ENCODE measurements around the gene EFCAB12. TPM values are rescaled to one million over a fixed set of nuclear protein-coding genes. Genes with fewer than 3 reads are reported as not detected.

Gene EFCAB12
- total and polyA plus RNA-seq, 2 of the 13 experiments (the other 11 are each of a cell fraction or from before 2014, with no cell fraction given) = 0.31 to 2.4 TPM

DNA sequence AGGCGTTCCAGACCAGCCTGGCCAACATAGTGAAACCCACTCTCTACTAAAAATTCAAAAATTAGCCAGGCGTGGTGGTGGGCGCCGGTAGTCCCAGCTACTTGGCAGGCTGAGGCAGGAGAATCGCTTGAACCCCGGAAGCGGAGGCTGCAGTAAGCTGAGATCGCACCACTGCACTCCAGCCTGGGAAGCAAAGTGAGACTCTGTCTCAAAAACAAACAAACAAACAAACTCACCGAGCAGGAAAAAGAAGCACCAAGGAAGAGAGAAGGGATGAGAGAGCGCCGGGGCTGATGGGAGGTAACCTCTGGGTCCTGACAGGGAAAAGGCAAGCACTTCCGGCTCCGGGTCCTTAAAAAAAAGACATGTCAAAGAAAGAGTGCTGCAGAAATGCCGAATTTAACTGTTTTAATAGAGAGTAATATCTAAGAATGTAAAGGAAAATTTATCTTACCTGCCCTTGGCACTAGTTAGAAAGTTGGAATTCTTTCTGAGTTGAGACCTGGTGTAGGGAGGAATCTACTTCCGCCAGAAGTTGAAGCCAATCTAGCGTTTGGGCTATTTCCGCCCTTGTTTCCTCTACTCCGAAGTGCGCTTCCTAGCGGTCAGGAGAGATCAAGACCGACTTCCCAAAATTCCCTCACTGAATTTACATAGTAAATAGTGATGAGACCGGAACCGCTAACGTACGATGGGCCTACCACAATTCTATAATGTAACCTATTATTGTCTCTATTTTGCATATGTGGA is 29.1 kb downstream of the EFCAB12 start (continued):
- TF ChIP-seq, protein P1, sequence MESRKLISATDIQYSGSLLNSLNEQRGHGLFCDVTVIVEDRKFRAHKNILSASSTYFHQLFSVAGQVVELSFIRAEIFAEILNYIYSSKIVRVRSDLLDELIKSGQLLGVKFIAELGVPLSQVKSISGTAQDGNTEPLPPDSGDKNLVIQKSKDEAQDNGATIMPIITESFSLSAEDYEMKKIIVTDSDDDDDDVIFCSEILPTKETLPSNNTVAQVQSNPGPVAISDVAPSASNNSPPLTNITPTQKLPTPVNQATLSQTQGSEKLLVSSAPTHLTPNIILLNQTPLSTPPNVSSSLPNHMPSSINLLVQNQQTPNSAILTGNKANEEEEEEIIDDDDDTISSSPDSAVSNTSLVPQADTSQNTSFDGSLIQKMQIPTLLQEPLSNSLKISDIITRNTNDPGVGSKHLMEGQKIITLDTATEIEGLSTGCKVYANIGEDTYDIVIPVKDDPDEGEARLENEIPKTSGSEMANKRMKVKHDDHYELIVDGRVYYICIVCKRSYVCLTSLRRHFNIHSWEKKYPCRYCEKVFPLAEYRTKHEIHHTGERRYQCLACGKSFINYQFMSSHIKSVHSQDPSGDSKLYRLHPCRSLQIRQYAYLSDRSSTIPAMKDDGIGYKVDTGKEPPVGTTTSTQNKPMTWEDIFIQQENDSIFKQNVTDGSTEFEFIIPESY (CRISPR knock-in tag; IDR thresholded peaks at IDR 0.05) = no peak
- TF ChIP-seq RCOR2 (CRISPR knock-in tag; IDR thresholded peaks at IDR 0.05) = no peak
- TF ChIP-seq, protein P2, sequence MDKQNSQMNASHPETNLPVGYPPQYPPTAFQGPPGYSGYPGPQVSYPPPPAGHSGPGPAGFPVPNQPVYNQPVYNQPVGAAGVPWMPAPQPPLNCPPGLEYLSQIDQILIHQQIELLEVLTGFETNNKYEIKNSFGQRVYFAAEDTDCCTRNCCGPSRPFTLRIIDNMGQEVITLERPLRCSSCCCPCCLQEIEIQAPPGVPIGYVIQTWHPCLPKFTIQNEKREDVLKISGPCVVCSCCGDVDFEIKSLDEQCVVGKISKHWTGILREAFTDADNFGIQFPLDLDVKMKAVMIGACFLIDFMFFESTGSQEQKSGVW (CRISPR knock-in tag; IDR thresholded peaks at IDR 0.05; ENCODE audit: borderline replicate concordance) = no peak
- peak; percentile 15; the same call in 1 of the 2 replicates for TF ChIP-seq SPEN (CRISPR knock-in tag; IDR thresholded peaks at IDR 0.05; ENCODE audit: low read depth)
- TF ChIP-seq PHF20 (CRISPR knock-in tag; IDR thresholded peaks at IDR 0.05) = peak; percentile 76
- no peak for TF ChIP-seq MYC (CRISPR knock-in tag; IDR thresholded peaks at IDR 0.05; ENCODE audit: borderline replicate concordance)
- no peak for TF ChIP-seq TBX3 (IDR thresholded peaks at IDR 0.05; ENCODE audit: borderline replicate concordance)
- no peak for TF ChIP-seq NRL (CRISPR knock-in tag; IDR thresholded peaks at IDR 0.05; ENCODE audit: borderline replicate concordance)
- peak; percentile 63; the same call in 1 of the 2 replicates for TF ChIP-seq TGIF2 (CRISPR knock-in tag; IDR thresholded peaks at IDR 0.05)
- no peak for TF ChIP-seq IKZF4 (CRISPR knock-in tag; IDR thresholded peaks at IDR 0.05; ENCODE audit: borderline replicate concordance, low read depth, not compliant biosample characterization)
- no peak for TF ChIP-seq BHLHE40 (IDR thresholded peaks at IDR 0.05; ENCODE audit: low read length)
- no peak; the same call in none of the 2 replicates for TF ChIP-seq KAT7 (CRISPR knock-in tag; IDR thresholded peaks at IDR 0.05; ENCODE audit: borderline replicate concordance)
- TF ChIP-seq, protein P3, sequence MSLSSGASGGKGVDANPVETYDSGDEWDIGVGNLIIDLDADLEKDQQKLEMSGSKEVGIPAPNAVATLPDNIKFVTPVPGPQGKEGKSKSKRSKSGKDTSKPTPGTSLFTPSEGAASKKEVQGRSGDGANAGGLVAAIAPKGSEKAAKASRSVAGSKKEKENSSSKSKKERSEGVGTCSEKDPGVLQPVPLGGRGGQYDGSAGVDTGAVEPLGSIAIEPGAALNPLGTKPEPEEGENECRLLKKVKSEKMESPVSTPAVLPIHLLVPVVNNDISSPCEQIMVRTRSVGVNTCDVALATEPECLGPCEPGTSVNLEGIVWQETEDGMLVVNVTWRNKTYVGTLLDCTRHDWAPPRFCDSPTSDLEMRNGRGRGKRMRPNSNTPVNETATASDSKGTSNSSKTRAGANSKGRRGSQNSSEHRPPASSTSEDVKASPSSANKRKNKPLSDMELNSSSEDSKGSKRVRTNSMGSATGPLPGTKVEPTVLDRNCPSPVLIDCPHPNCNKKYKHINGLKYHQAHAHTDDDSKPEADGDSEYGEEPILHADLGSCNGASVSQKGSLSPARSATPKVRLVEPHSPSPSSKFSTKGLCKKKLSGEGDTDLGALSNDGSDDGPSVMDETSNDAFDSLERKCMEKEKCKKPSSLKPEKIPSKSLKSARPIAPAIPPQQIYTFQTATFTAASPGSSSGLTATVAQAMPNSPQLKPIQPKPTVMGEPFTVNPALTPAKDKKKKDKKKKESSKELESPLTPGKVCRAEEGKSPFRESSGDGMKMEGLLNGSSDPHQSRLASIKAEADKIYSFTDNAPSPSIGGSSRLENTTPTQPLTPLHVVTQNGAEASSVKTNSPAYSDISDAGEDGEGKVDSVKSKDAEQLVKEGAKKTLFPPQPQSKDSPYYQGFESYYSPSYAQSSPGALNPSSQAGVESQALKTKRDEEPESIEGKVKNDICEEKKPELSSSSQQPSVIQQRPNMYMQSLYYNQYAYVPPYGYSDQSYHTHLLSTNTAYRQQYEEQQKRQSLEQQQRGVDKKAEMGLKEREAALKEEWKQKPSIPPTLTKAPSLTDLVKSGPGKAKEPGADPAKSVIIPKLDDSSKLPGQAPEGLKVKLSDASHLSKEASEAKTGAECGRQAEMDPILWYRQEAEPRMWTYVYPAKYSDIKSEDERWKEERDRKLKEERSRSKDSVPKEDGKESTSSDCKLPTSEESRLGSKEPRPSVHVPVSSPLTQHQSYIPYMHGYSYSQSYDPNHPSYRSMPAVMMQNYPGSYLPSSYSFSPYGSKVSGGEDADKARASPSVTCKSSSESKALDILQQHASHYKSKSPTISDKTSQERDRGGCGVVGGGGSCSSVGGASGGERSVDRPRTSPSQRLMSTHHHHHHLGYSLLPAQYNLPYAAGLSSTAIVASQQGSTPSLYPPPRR (CRISPR knock-in tag; IDR thresholded peaks at IDR 0.05; ENCODE audit: borderline replicate concordance) = 0 out of 2 replicates have a peak, but pooled peaks have one; percentile 1
- TF ChIP-seq EZH2 (conservative IDR thresholded peaks at IDR 0.05; ENCODE audit: low read depth, low read length) = no peak
- TF ChIP-seq, protein P4, sequence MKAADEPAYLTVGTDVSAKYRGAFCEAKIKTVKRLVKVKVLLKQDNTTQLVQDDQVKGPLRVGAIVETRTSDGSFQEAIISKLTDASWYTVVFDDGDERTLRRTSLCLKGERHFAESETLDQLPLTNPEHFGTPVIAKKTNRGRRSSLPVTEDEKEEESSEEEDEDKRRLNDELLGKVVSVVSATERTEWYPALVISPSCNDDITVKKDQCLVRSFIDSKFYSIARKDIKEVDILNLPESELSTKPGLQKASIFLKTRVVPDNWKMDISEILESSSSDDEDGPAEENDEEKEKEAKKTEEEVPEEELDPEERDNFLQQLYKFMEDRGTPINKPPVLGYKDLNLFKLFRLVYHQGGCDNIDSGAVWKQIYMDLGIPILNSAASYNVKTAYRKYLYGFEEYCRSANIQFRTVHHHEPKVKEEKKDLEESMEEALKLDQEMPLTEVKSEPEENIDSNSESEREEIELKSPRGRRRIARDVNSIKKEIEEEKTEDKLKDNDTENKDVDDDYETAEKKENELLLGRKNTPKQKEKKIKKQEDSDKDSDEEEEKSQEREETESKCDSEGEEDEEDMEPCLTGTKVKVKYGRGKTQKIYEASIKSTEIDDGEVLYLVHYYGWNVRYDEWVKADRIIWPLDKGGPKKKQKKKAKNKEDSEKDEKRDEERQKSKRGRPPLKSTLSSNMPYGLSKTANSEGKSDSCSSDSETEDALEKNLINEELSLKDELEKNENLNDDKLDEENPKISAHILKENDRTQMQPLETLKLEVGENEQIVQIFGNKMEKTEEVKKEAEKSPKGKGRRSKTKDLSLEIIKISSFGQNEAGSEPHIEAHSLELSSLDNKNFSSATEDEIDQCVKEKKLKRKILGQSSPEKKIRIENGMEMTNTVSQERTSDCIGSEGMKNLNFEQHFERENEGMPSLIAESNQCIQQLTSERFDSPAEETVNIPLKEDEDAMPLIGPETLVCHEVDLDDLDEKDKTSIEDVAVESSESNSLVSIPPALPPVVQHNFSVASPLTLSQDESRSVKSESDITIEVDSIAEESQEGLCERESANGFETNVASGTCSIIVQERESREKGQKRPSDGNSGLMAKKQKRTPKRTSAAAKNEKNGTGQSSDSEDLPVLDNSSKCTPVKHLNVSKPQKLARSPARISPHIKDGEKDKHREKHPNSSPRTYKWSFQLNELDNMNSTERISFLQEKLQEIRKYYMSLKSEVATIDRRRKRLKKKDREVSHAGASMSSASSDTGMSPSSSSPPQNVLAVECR (CRISPR knock-in tag; IDR thresholded peaks at IDR 0.05; ENCODE audit: borderline replicate concordance) = peak; percentile 73; the same call in 1 of the 2 replicates
- TF ChIP-seq ZNF550 (CRISPR knock-in tag; IDR thresholded peaks at IDR 0.05; ENCODE audit: borderline replicate concordance) = no peak

All from HepG2 (cell line).